NCI-H82 treated with DMSO at 0.1 percent for 48 hours (cell line): ENCODE measurements around the gene CLHC1.
"Not testable (repeated sequence)": the region's sequence is repeated elsewhere in the genome, so short reads cannot be mapped to it uniquely, and the experiment has no call there.

Source experiments
- DNase-seq: peaks from one replicate; lab custom pipeline; 2025; ENCODE audit not compliant: unreplicated experiment; lab: John Stamatoyannopoulos, UW

Gene CLHC1

DNA sequence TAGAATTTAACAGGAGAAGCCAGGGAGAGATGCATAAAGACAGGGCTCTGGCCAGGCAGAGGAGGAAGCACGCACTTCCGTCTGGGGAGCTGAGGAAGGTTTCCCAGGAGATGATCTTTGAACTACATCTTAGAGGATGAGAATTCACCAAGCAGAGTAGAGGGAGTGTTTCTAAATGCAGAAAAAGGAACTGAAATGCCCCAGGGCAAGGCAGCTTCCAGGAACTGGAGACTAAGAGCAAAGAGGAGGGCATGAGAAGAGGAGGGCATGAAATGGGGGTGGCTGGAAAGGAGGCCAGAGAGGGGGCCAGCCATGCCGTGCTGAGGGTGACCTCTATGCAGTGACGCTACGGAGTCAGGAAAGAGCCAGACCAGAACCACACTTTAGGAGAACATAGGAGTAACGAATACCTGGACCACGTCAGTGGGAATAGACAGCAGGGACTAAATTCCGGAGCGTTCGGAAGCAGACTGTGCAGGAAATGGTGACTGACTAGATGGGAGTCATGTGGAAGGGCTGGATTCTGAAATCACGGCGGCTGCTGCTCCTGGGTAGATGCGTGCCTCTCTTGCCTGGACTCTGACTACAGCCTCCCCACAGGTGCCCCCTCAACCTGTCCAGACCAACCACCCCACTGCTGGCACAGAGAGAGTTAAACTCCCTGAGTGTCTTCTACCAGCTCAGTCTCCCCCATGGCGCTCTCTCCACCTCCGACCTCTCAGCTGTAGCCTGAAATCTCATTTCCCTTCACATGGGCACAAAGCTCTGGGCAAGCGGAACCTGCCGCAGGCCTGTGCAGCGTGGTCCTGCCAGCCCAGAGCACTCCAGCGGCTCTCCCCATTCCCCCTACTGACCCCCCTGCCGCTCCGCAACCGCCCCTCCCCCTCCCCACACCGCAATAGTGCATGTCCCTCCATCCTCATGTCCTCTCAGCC, 94.8 kb downstream of the CLHC1 start:
- no peak for DNase-seq

DNA sequence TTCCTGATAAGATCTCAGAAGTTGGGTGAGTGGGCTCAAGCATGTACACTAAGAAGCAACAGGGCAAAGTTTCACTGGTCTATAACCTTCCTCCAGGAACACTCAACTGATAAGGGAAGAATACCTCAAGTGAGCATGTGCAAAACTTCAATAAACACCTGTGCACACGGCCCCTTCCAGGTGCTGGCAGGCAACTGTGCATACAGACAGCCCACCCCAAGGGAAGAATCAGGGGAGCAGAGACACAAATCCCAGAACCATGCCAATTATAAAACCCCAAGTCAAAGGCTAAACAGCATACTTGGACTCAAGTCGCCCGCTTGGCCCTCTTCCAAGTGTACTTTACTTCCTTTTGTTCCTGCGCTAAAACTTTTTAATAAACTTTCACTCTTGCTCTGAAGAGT, 96.0 kb downstream of the CLHC1 start:
- DNase-seq, result no peak

DNA sequence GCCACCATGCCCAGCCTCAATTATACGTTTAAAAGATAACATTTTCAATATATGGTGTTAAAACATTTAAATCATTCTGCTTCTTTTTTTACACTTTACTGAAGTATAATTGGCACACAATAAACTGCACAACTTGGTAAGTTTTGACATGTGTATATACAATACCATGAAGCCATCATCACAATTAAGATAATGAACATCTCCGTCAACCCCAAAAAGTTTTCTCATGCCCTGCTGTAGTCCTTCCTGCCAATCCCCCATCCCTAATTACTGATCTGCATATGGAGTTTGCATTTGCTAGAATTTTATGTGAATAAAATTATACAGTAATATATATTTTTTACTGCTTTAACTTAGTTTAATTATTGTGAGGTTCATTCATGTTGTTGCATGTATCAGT, 96.6 kb downstream of the CLHC1 start:
- DNase-seq, result no peak

DNA sequence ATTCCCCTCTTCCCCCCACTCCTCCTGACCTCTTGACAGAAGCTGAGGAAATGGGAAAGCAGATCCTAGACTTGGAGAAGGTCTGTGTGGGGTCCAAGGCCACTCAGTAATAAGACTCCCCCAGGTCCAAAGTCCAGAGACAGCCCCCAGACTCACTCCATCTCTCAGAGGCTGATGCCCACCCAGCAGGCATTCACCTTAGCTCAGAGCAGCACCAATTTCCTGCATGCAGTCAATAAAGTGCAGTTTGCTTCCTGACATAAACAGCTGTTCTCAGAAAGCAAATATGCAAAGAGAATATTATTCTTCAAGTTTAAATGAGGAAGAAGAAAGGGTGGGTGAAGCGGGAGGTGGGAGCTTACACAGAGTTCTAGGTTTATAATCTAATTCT, 97.8 kb downstream of the CLHC1 start:
- no peak for DNase-seq

DNA sequence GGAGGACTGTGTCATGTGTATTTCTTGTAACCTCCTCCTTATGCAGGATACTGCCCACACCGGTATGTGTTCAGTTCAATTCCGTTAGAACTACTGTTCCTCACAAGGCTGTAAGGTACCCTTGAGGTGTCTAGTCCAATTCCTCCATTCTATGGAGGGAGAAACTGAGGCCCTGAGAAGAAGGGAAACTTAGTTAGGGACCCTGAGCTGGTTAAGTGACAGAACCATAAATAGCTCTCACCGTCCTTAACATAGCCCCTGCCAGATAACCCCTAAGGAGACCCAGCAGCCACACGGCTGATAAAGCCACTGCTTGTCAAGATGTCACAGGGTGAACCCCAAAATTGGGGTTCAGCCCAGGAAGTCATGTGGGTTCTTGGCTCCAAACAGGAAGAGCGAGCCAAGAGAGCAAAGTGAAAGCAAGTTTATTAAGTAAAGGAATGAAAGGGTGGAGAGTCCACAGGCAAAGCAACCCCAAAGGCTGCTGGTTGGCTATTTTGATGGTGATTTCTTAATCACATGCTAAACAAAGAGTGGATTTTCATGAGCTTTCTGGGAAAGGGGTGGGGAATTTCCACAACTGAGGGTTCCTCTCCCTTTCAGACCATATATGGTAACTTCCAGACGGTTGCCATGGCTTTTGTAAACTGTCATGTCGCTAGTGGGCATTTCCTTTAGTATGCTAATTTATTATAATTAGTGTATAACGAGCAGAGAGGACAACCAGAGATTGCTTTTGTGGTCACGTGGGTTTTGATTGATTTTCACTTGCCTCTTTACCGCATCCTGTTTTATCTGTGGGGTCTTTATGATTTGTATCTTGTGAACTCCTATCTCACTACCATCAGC, 98.4 kb downstream of the CLHC1 start:
- no peak for DNase-seq

DNA sequence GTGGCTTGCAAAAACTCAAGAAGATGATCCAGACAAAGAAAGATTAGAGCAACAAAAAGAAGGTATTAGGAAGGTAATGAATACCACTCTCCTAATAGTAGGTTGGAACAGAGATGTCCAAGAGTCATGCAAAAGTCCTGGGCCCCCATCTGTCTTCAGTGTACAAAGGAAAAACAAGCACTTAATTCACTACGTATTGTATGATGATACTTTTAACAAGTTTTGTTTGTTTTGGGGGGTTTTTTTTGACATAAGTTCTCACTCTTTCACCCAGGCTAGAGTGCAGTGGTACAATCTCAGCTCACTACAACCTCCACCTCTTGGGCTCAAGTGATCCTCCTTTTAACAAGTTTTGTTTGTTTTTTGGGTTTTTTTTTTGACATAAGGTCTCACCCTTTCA, 101.2 kb downstream of the CLHC1 start:
- no peak for DNase-seq

DNA sequence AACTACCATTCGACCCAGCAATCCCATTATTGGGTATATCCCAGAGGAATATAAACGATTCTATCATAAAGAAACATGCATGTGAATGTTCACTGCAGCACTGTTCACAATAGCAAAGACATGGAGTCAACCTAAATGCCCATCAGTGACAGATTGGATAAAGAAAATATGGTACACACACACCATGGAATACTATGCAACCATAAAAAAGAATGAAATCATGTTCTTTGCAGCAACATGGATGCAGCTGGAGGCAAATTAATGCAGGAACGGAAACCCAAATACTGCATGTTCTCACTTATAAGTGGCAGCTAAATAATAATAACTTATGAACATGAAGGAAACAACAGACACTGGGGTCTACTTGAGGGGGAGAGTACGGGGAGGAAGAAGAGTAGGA, 105.5 kb downstream of the CLHC1 start:
- DNase-seq, result not testable (repeated sequence)
